Spleen (tissue), 7 donors: ENCODE measurements around the gene XRCC3.

Experiments
- CTCF ChIP-seq, 11 experiments: fragments of 200-600 bp in 7 of 11; fragments of 450-650 bp in 4 of 11; sonication (generic) in 4 of 11; IDR thresholded peaks in 8 of 11; conservative IDR thresholded peaks in 3 of 11; 1 replicate in 7 of 11; 2 replicates in 4 of 11; pipeline versions ENCODE4 v1.4.0 to v1.8.0; 2016 to 2021; ENCODE audit warnings: antibody characterized with exemption in 11 of 11, inconsistent platforms in 4 of 11, mild to moderate bottlenecking in 1 of 11
- POLR2A ChIP-seq, 3 donors: fragments of 450-650 bp; IDR thresholded peaks; one replicate each; pipeline ENCODE4 v1.5.1; 2017; ENCODE audit warnings: antibody characterized with exemption in 3 of 3, mild to moderate bottlenecking in 1 of 3
- donor health status: DM: no; HTN: no; CAD: no; lungs with moderate emphysema.
- donor health status: DM: no; HTN: no; CAD: no.
- donor health status: DM: no; HTN: no; CAD: no.

DNA sequence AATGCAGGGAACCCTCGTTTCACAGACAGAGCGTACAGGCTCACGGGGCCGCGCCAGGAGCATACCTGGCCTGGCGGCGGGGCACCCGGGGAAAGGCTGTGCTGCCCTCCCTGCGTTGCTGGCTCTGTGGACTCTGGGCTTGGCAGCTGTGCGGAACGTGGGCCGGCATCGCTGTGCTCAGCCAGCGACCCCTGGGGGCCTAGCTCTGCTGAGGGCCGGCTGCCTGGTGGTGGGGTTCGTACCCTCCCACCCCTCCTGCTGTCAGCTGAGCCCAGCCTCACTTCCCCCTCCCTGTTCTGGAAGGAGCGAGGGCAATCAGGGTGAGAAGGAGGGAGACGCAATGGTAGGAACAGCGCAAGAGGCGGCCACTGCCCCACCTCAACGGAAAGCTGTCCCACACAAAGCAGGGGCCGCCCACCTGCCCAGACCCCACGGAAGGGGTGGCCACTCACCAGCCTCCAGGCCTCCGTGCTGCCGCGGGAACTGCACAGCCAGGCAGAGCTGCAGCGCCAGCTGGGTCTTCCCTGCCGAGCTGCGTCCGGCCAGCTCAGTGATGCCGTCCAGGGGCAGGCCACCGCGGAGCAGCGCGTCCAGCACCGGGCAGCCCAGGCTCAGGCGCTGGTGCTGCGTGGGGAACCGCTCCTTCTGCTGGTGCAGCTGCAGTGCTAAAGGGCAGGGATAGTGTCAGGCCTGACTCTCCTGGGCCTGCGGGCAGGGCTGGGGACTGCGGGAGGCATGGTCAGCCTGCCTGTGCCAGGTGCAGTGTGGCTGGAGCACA, 8.5 kb downstream of the XRCC3 start:
- TF ChIP-seq POLR2A (IDR thresholded peaks at IDR 0.05) (no peak), CTCF (IDR thresholded peaks at IDR 0.05 in 8 of 11, conservative IDR thresholded peaks at IDR 0.05 in 3 of 11) (no peak)
